NCI-H82 (cell line): Measurements from ENCODE around the gene CDKL4.
"Not testable (repeated sequence)": the region's sequence is repeated elsewhere in the genome, so short reads cannot be mapped to it uniquely, and the experiment has no call there.

Experiments used
- DNase-seq: peaks from one replicate; lab custom pipeline; 2025; lab: John Stamatoyannopoulos, UW

CDKL4 gene

GRCh38 chr2:39141334-39142271 is 102.2 kb downstream of the CDKL4 start:
- DNase-seq = peak; percentile 16

GRCh38 chr2:39140948-39141333 is 102.8 kb downstream of the CDKL4 start:
- DNase-seq = not testable (repeated sequence)

- DNase-seq = no peak
Observed at GRCh38 chr2:39140322-39140847, 103.4 kb downstream of the CDKL4 start.

DNA sequence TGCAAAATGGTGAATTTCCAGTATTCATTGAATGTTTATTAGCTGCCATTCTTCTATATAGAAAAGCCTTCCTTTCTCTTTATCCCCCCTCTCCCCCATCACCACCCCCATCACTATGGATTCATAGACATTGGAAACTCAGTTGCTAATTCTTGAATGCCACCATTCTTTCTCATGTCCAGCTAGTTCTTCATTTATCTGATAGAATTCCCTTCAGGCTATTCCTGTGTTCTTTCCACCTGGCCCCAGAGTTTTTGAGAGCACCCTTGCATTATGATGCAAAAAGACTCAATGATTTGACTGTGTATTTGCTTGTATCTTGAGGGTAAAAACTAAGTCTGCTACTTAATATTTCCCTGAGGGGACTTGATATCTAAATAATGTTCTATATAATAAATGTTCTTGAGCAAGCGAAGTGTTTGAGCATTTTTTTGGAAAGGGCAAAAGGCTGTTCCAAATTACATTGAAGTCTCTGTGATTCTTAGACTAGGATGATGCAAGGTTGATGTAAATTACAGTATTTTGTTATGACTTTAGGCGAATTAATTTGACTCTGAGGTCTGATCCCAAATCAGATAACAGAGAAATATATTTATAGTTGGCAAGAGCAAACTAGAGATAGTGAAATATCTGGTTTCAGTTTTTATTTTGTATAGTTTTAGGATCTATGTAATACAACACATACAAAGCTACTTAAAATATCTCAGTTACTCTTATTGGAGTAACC is 104.1 kb downstream of the CDKL4 start:
- no peak for DNase-seq

- no peak for DNase-seq
Observed at GRCh38 chr2:39138837-39139211, 104.9 kb downstream of the CDKL4 start.

GRCh38 chr2:39138187-39138836 is 105.5 kb downstream of the CDKL4 start:
- DNase-seq = not testable (repeated sequence)

DNA sequence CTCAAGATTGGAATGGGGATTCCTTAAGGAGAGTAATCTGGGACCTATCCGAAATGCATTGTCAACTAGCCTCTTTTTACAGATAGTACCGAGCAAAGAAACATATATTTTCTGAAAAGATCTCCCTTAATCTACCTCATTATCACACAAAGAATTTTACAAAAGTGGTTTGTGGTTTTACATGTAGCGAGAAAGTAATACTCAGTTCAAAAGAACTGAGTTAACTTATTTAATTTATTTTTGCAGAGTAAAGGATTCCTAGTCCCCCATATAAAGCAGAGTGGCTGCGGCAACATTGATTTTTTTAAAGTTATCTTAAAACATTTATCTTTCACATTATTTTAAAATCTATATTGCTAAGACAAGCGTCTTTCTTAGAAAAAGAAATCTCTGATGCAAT is 107.0 kb downstream of the CDKL4 start:
- no peak for DNase-seq

DNA sequence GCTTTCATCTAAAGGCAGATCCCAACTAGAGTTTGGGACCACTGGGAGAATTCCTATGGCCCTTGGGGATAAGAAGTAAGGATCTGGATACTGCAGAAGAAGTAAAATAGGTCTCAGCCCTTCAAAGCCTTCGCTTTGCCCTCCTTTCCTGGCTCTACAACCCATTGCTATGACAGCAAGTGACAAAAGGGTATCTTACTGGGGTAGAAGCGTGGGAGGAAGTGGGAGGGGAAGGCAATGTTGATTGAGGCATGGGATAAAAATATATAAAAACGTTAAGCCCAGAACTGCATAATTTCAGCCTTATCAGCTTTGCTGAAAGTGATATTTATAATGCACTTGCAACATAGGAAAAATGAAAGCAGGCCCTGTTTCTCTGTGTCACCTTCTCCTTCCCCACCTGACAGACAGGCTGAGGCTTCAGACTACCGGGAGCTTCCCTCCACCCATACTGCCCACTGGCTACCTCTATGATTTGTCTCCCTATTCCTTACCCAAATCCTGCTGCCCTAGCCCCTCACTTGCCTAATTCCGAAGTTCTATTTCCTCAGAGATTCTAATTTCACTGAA is 108.0 kb downstream of the CDKL4 start:
- no peak for DNase-seq

DNA sequence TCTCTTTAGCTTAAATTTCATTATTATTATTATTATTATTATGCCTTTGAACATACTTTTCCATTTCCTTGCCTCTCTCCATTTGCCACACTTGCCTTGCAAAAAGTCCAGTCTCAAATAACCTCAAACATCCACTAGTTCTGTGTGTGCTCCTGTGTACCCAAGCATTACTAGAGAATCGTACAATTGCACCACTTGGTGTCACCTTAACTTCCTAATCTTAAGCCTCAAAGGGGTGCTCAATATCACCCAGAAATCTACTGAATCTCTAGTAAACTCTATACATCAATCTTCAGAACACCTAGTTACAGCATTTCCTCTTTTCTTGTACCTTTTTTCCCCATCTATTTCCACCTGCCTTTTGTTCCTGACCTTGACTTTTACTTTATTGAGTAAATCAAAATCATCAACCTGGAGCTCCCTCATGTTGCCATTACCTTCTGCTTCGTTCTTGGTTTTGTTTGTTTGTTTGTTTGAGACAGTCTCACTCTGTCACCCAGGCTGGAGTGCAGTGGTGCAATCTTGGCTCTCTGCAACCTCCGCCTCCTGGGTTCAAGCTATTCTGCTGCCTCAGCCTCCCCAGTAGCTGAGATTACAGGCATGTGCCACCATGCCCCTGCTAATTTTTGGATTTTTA is 110.4 kb downstream of the CDKL4 start:
- no peak for DNase-seq

- DNase-seq = no peak
Observed at GRCh38 chr2:39128919-39129391, 114.8 kb downstream of the CDKL4 start.

GRCh38 chr2:39127973-39128372 is 115.8 kb downstream of the CDKL4 start:
- DNase-seq = no peak
